Endothelial cell of umbilical vein (primary cell): ENCODE data around the gene CRHR2. TPM values are rescaled to one million over a fixed set of nuclear protein-coding genes. Genes with fewer than 3 reads are reported as not detected.

Experiments
- BruUV-seq: library from RNA; stranded (reverse); fragments of 400-500 nt; replicated peaks from 2 replicates; lab custom pipeline; 2021; lab: Mats Ljungman, UMichigan
- CTCF ChIA-PET: fragments of 300-600, 350-600 bp; sonication (Branson Sonifier 250); formaldehyde crosslinking; loops from one replicate; lab custom pipeline; 2021; ENCODE audit warnings: antibody characterized with exemption, inconsistent platforms; lab: Charles Lee
- POLR2A ChIA-PET: fragments of 300-600, 350-600 bp; sonication (Branson Sonifier 250); formaldehyde crosslinking; loops from one replicate; lab custom pipeline; 2021; ENCODE audit warnings: antibody characterized with exemption, inconsistent platforms; lab: Charles Lee
- DNase-seq: peaks from one replicate; pipeline ENCODE4 v3.0.0-alpha.2; 2011; ENCODE audit warnings: low read depth, low spot score
- FAIRE-seq: peaks from 2 replicates; lab custom pipeline; 2011; peaks lifted over from hg19 to GRCh38; lab: Jason Lieb, UNC
- H2AFZ ChIP-seq: 2 replicates; pipeline ENCODE4 v1.6.0; 2012; ENCODE audit warnings: low read depth, low read length, control low read depth, inconsistent platforms
- H3K27ac ChIP-seq: 2 replicates; pipeline ENCODE4 v1.5.1; 2011; ENCODE audit warnings: low read depth, mild to moderate bottlenecking, control low read depth, low read length, moderate library complexity; ENCODE audit not compliant: insufficient read depth
- H3K27me3 ChIP-seq, 2 experiments: 2 replicates each; pipeline versions ENCODE4 v1.6.0 to v1.6.1; 2011; ENCODE audit warnings: low read length in 2 of 2, mixed read lengths in 1 of 2; ENCODE audit not compliant: control insufficient read depth in 2 of 2, insufficient read depth in 2 of 2
- H3K36me3 ChIP-seq, 2 experiments: 2 replicates in 1 of 2; 3 replicates in 1 of 2; pipeline ENCODE4 v1.5.1; 2011; ENCODE audit warnings: low read length in 2 of 2, mild to moderate bottlenecking in 1 of 2, moderate library complexity in 1 of 2; ENCODE audit not compliant: control insufficient read depth in 2 of 2, insufficient read depth in 2 of 2; ENCODE audit errors: extremely low read depth in 1 of 2
- H3K4me1 ChIP-seq: 3 replicates; pipeline ENCODE4 v1.5.1; 2011; ENCODE audit warnings: mild to moderate bottlenecking, low read length; ENCODE audit not compliant: control insufficient read depth, insufficient read depth; ENCODE audit errors: extremely low read depth
- H3K4me2 ChIP-seq: 2 replicates; pipeline ENCODE4 v1.6.1; 2011; ENCODE audit warnings: low read length, control low read depth, mixed read lengths; ENCODE audit not compliant: insufficient read depth
- H3K4me3 ChIP-seq, 3 experiments: fragments of 200-600 bp in 1 of 3; sonication (generic), shearing (Covaris generic) in 1 of 3; replicated peaks in 1 of 3; 2 replicates each; pipeline ENCODE4 v1.5.1; 2011 to 2016; ENCODE audit warnings: control low read depth in 3 of 3, low read length in 3 of 3, mild to moderate bottlenecking in 2 of 3, inconsistent platforms in 1 of 3, low read depth in 1 of 3, moderate library complexity in 1 of 3; ENCODE audit not compliant: insufficient read depth in 1 of 3
- H3K79me2 ChIP-seq: 2 replicates; pipeline ENCODE4 v1.6.0; 2012; ENCODE audit warnings: low read length, inconsistent platforms; ENCODE audit not compliant: control insufficient read depth, insufficient read depth
- H3K9ac ChIP-seq: replicated peaks from 2 replicates; pipeline ENCODE3; 2011; ENCODE audit warnings: low read length, control low read depth; ENCODE audit not compliant: insufficient read depth; ENCODE audit errors: extremely low read depth
- H3K9me1 ChIP-seq: replicated peaks from 3 replicates; pipeline ENCODE4 v1.6.0; 2011; ENCODE audit warnings: mild to moderate bottlenecking, low read length; ENCODE audit not compliant: control insufficient read depth, insufficient read depth; ENCODE audit errors: extremely low read depth
- H3K9me3 ChIP-seq: replicated peaks from 2 replicates; pipeline ENCODE4 v1.5.1; 2012; ENCODE audit warnings: low read length, inconsistent platforms; ENCODE audit not compliant: control insufficient read depth, insufficient read depth
- H4K20me1 ChIP-seq: replicated peaks from 2 replicates; pipeline ENCODE3; 2011; ENCODE audit warnings: mild to moderate bottlenecking, low read length; ENCODE audit not compliant: control insufficient read depth, insufficient read depth; ENCODE audit errors: extremely low read depth
- EZH2 ChIP-seq: IDR thresholded peaks from 2 replicates; pipeline ENCODE4 v1.6.1; 2012; ENCODE audit warnings: borderline replicate concordance, low read depth, mild to moderate bottlenecking, moderate library complexity, low read length, inconsistent platforms; ENCODE audit not compliant: severe bottlenecking
- FOS ChIP-seq: IDR thresholded peaks from 2 replicates; pipeline ENCODE4 v1.6.1; 2011; ENCODE audit warnings: mild to moderate bottlenecking, low read length, moderate library complexity, borderline replicate concordance; ENCODE audit not compliant: insufficient read depth
- GATA2 ChIP-seq: IDR thresholded peaks from 2 replicates; pipeline ENCODE4 v1.7.0; 2011; ENCODE audit warnings: low read depth, mild to moderate bottlenecking, moderate library complexity, mixed read lengths, low read length; ENCODE audit not compliant: insufficient read length, insufficient read depth
- JUN ChIP-seq: IDR thresholded peaks from 2 replicates; pipeline ENCODE4 v1.6.1; 2011; ENCODE audit warnings: borderline replicate concordance, low read depth; ENCODE audit not compliant: insufficient read length, insufficient read depth
- MYC ChIP-seq: IDR thresholded peaks from one replicate; pipeline ENCODE4 v1.6.1; 2011; ENCODE audit warnings: mild to moderate bottlenecking, low read depth, low read length
- POLR2A ChIP-seq: IDR thresholded peaks from 2 replicates; pipeline ENCODE4 v1.6.1; 2012; ENCODE audit warnings: low read depth, mild to moderate bottlenecking, control low read depth, low read length
- POLR2AphosphoS5 ChIP-seq: IDR thresholded peaks from 2 replicates; pipeline ENCODE4 v1.6.1; 2012; ENCODE audit warnings: low read depth, mild to moderate bottlenecking, control low read depth, low read length, moderate library complexity; ENCODE audit not compliant: insufficient read depth
- dilution Hi-C: fragments of 300-500 bp; cut with MboI; formaldehyde crosslinking; loops from one replicate; pipeline ENCODE4 v1.15.0; 2019; ENCODE audit warnings: low sequenced_read_pairs; ENCODE audit not compliant: extremely low pct_ligation_motif_present
- intact Hi-C: fragments of 100-400 bp; cut with micrococcal nuclease; formaldehyde crosslinking; loops from one replicate; pipeline ENCODE4 v1.10.0; 2022
- polyA plus RNA-seq, 4 experiments: library from polyadenylated mRNA; depleted of rRNA in 3 of 4; stranded (reverse) in 3 of 4; unstranded in 1 of 4; fragments of >200 nt; gene quantifications; 2 replicates each; pipeline versions ENCODE4 v1.2.1 to v1.2.3, GENCODE V29; 2011 to 2012; ENCODE audit warnings: missing spikeins in 1 of 4
- total RNA-seq: library from RNA; stranded (reverse); gene quantifications from 2 replicates; pipeline ENCODE4 v1.2.3, GENCODE V29; 2021
- TF ChIP-seq, protein P1 (sequence below): IDR thresholded peaks from 2 replicates; pipeline ENCODE4 v1.6.1; 2011; ENCODE audit not compliant: insufficient read depth, insufficient read length
- TF ChIP-seq, protein P2 (sequence below), 2 donors: IDR thresholded peaks; 1 replicate in 1 of 2; 2 replicates in 1 of 2; pipeline ENCODE4 v1.5.1; 2011; ENCODE audit warnings: low read length in 2 of 2, mild to moderate bottlenecking in 2 of 2, moderate library complexity in 2 of 2, control low read depth in 1 of 2, inconsistent platforms in 1 of 2, low read depth in 1 of 2; ENCODE audit not compliant: insufficient read depth in 1 of 2; ENCODE audit errors: extremely low read depth in 1 of 2

Gene CRHR2
- total and polyA plus RNA-seq, 2 donors (not counting 3 experiments of a cell fraction or from before 2014, with no cell fraction given) = not detected

DNA sequence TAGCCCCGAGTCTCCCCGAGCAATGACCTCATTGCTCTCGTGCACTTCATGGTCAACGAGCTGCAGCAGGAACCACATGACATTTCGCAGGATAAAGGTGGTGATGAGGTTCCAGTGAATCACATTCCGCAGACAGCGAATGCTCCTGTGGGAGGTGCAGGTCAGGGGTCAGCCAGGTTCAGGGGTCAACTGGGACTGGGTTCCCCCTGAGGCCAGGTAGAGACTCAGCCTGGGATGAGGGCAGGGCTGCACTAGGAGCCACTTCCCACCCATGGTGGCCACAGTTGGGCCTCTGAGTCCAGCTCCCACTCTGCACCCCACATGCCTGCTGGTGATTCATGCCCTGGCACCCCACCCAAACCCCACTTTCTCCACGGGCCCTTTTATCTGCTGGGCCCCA is 17.2 kb downstream of the CRHR2 start:
- no peaks in the 10 kb centered on the region for H3K9me3 ChIP-seq
- no TSS peak for BruUV-seq
- no peak overlapping the region for H3K4me2 ChIP-seq
- dilution Hi-C loops (no loop called here), intact Hi-C loops (no loop called here)
- ChIA-PET CTCF (no interaction called here), POLR2A (no interaction called here)
- TF ChIP-seq POLR2AphosphoS5 (no peak), MYC (no peak), EZH2 (no peak), GATA2 (no peak), FOS (no peak), JUN (no peak), POLR2A (no peak)
- TF ChIP-seq, protein P1, sequence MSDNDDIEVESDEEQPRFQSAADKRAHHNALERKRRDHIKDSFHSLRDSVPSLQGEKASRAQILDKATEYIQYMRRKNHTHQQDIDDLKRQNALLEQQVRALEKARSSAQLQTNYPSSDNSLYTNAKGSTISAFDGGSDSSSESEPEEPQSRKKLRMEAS = no peak
- TF ChIP-seq, protein P2, sequence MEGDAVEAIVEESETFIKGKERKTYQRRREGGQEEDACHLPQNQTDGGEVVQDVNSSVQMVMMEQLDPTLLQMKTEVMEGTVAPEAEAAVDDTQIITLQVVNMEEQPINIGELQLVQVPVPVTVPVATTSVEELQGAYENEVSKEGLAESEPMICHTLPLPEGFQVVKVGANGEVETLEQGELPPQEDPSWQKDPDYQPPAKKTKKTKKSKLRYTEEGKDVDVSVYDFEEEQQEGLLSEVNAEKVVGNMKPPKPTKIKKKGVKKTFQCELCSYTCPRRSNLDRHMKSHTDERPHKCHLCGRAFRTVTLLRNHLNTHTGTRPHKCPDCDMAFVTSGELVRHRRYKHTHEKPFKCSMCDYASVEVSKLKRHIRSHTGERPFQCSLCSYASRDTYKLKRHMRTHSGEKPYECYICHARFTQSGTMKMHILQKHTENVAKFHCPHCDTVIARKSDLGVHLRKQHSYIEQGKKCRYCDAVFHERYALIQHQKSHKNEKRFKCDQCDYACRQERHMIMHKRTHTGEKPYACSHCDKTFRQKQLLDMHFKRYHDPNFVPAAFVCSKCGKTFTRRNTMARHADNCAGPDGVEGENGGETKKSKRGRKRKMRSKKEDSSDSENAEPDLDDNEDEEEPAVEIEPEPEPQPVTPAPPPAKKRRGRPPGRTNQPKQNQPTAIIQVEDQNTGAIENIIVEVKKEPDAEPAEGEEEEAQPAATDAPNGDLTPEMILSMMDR (IDR thresholded peaks at IDR 0.05; ENCODE audit: extremely low read depth in 1 of 2, insufficient read depth in 1 of 2, low read depth in 1 of 2, low read length in 2 of 2) = no peak
- H3K4me1 ChIP-seq = no peaks in the 10 kb centered on the region
- no peaks in the 10 kb centered on the region for H4K20me1 ChIP-seq
- no peak overlapping the region for H3K9ac ChIP-seq
- no peak overlapping the region for H3K27ac ChIP-seq
- no peaks in the 10 kb centered on the region for H3K9me1 ChIP-seq
- no peaks in the 10 kb centered on the region for H3K27me3 ChIP-seq
- no peak overlapping the region for H2AFZ ChIP-seq
- H3K79me2 ChIP-seq = no peaks in the 10 kb centered on the region
- FAIRE-seq (no peak), DNase-seq (no peak)
- H3K4me3 ChIP-seq = no peak overlapping the region
- H3K36me3 ChIP-seq = no peaks in the 10 kb centered on the region
